Erythroblast (primary cell): ENCODE data around the gene BICD2.

Experiments used
- GATA1 ChIP-seq: IDR thresholded peaks from 2 replicates; pipeline ENCODE4 v1.6.1; 2011; ENCODE audit warnings: low read depth, mild to moderate bottlenecking, control low read depth, low read length, moderate library complexity
- POLR2A ChIP-seq: IDR thresholded peaks from 2 replicates; pipeline ENCODE4 v1.6.1; 2011; ENCODE audit warnings: mild to moderate bottlenecking, low read length

- no peak for TF ChIP-seq POLR2A
- no peak for TF ChIP-seq GATA1
These were observed 16.5 kb downstream of the BICD2 start for GRCh38 chr9:92748233-92748497.
